GM12864 (cell line): ENCODE results near the gene SAMD11.

ENCODE experiments used
- DNase-seq: peaks from one replicate; pipeline ENCODE4 v3.0.0-alpha.2; 2011; ENCODE audit warnings: low read depth
- H3K4me3 ChIP-seq: 2 replicates; pipeline ENCODE4 v1.5.1; 2011; ENCODE audit warnings: mild to moderate bottlenecking, low read depth, low read length, control low read depth
- TF ChIP-seq, protein P1 (sequence below): IDR thresholded peaks from 2 replicates; pipeline ENCODE4 v1.5.1; 2011; ENCODE audit warnings: low read depth, mild to moderate bottlenecking, moderate library complexity, low read length, control low read depth, inconsistent platforms; ENCODE audit errors: missing control alignments

The SAMD11 gene

DNA sequence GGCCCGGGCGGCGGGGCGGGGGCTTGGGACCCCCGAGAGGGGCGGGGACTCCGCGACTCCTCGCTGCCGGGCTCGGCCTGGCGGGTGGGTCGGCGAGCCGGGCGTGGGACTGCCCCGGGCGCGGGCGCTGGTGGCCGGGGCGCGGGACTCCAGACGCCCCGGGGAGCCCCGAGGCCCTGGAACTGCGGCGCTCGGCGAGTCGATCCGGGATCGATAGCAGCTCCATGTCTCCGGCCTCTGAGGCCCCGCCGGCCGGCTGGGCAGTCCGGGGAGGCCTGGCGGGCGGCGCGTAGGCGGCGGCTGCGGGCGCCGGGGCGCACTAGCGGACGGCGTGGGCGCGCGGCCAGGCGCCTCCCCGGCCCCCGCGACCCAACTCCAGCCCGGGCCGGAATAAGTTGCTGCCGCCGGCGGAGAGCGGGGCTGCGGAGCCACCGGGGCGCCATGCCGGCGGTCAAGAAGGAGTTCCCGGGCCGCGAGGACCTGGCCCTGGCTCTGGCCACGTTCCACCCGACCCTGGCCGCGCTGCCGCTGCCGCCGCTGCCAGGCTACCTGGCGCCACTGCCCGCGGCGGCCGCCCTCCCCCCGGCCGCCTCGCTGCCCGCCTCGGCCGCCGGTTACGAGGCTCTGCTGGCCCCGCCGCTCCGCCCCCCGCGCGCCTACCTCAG, 400 bp downstream of the SAMD11 start:
- no peak for DNase-seq
- no peak overlapping the region for H3K4me3 ChIP-seq
- TF ChIP-seq, protein P1, sequence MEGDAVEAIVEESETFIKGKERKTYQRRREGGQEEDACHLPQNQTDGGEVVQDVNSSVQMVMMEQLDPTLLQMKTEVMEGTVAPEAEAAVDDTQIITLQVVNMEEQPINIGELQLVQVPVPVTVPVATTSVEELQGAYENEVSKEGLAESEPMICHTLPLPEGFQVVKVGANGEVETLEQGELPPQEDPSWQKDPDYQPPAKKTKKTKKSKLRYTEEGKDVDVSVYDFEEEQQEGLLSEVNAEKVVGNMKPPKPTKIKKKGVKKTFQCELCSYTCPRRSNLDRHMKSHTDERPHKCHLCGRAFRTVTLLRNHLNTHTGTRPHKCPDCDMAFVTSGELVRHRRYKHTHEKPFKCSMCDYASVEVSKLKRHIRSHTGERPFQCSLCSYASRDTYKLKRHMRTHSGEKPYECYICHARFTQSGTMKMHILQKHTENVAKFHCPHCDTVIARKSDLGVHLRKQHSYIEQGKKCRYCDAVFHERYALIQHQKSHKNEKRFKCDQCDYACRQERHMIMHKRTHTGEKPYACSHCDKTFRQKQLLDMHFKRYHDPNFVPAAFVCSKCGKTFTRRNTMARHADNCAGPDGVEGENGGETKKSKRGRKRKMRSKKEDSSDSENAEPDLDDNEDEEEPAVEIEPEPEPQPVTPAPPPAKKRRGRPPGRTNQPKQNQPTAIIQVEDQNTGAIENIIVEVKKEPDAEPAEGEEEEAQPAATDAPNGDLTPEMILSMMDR: no peak

DNA sequence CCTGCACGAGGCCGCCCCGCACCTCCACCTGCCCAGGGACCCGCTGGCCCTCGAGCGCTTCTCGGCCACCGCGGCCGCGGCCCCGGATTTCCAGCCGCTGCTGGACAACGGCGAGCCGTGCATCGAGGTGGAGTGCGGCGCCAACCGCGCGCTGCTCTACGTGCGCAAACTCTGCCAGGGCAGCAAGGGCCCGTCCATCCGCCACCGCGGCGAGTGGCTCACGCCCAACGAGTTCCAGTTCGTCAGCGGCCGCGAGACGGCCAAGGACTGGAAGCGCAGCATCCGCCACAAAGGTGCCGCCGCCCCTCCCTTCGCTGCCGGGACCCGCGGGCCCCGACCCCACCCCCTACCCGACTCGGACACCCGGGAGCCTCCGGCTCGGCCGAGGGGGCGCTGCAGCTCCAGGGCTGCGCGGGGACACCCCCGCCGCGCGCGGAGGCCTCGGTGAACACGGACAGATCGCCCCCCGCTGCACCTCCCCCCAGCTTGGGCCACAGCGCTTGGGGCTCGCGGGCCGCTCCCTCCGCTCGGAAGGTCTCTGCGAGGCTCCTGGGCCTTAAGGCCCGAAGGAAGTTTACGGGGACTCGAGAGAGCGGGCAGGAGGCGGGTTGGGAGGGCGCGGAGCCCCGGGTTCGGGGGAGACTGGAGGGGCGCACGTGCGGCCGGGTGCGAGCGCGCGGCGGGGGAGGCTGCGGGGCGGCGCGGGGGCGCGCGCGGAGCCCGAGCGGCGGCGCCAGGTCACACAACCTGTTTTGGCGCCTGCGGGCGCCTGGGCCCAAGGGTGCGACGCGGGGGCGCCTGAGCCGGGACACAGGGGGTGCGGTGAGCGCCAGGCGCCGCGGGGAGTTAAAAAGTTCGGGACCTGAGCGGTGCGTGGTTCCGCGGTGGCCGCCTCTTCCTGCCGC, 1.2 kb downstream of the SAMD11 start:
- DNase-seq: no peak
- no peak overlapping the region for H3K4me3 ChIP-seq
- TF ChIP-seq, protein P1: no peak

DNA sequence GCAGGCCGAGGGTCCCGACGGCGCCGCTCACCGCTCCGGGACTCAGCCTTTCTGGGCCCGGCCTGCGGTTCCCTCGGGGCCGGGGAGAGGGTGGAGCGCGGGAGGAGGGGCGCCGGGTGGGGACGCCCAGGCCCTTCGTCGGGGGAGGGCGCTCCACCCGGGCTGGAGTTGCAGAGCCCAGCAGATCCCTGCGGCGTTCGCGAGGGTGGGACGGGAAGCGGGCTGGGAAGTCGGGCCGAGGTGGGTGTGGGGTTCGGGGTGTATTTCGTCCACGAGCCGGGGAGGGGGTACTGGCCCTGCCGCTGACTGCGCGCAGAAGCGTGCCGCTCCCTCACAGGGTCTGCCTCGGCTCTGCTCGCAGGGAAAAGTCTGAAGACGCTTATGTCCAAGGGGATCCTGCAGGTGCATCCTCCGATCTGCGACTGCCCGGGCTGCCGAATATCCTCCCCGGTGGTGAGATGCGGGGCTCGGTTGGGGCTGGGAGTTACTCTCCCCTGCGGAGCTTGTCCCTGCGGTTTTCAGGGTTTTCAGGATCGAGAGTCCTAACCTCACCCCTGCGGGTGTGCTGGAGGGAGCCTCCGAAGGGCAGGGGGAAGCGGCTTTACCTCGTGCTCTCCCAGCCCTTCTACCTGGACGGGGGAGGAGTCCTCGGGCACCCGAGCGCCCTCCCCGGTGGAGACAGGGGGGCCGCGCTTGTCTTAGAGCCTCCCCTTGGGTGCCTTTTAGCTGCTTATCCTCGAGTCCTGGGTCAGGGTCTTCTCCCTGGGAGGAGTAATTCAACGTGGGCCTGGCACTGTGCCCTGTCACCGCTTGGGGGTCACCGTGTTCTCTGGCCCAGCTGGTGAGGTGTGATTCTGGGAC, 2.1 kb downstream of the SAMD11 start:
- TF ChIP-seq, protein P1: no peak
- no peak overlapping the region for H3K4me3 ChIP-seq
- no peak for DNase-seq

DNA sequence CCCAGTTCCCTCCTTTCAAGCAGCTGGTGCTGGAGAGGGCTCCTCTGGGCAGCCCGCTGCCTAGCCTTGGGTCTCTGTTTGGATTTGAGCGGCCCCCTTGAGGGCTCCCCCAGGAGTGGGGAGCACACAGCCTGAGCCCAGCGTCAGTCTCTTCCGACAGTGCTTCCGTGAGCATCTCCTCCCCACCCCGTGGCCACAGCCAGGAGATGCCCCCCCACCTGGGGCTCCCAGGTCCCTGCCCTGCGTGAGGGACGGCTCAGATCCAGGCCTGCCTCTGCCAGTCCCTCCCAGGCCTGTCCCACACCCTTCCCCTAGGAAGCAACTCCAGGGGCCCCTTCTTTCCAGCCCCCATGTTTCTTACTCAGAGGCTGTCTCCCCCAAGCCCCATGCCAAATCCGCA, 3.5 kb downstream of the SAMD11 start:
- TF ChIP-seq, protein P1: no peak
- H3K4me3 ChIP-seq: no peak overlapping the region
- DNase-seq: no peak

DNA sequence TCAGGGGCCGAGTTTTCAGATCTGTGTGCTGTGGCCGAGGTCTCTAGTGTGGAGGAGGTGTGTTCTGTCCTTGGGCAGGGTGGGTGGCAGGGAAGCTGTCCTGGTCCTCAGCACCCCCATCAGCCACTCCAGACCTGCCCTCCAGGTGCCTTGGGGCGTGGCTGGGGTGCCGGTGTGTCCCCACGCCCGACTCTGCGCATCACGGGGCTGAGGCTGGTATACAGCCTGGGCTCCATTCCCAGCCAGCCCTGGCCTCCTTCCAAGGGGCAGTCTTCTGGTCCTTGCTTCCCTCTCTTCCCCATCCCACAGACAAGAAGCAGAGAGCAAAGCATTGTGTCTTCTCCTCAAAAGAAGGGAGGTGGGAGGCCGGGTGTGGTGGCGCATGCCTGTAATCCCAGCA, 4.0 kb downstream of the SAMD11 start:
- no peak overlapping the region for H3K4me3 ChIP-seq
- TF ChIP-seq, protein P1: no peak
- DNase-seq: no peak

DNA sequence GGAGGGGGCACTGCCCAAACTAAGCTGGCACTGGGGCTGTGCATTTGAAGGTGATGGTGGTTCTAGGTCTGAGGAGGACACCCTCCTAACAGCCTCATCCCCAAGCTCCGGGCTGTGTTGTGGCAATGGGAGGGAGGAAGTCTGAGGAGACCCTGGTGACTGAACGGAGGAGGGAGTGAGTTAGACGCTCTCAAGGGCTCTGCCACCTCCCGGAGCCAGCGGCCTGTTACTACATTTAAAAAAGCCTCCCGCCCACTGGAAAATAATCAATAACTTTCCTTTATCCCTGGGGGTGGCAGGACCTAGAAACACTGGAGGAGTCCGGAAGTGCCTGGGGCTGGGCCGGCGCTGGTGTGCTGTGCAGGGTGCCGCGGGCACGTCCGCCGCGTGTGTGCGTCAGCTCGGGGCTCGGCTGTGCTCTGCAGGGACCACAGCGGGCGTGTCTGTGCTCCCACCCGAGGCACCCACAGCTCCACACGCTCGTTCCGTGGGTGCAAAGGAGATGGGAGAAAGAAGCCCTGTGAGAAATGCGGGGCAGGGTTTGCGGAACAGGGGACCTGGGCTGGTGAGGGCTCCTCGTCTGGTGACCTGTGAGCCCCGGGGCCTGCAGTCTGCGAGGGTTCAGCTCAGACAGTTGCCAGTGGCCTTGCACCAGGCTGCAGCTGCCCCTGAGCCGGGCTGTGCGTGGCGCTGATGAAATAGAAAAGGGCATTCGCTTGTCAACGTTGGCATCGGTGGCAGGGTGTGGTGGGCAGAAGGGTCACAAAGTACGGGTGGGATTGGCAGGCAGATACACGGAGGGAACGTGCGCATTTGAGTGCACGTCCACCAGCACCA, 5.3 kb downstream of the SAMD11 start:
- H3K4me3 ChIP-seq: no peak overlapping the region
- DNase-seq: no peak
- TF ChIP-seq, protein P1: no peak
